HG03460 (cell line): ENCODE results near the gene MACROD1.
"Not testable (repeated sequence)": the region's sequence is repeated elsewhere in the genome, so short reads cannot be mapped to it uniquely, and the experiment has no call there.

ENCODE experiments used
- ATAC-seq: cut with Tn5 transposase; IDR thresholded peaks from one replicate; pipeline ENCODE4 v1.9.1; 2021; ENCODE audit not compliant: unreplicated experiment

Gene MACROD1

GRCh38 chr11:64059339-64060140, 106.4 kb downstream of the MACROD1 start:
- no peak for ATAC-seq

DNA sequence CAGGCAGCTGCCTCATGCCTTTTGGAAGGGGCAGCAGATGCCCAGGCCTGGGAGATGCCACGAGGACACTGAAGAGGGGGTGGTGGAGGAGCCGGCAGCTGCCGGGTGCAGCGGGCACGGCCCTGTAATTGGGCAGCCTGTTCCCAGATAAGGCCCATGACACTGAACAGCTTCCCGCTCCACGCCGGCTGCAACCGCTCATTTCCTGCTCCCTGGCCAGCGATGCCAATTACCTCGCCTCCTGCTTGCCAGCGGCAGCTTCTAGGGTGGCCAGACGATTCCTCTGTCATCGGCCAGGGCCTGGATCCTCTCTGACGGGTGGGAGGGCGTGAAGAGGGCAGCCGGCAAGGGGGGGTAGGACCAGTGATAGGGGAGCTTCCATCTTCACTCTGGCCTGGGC, 107.4 kb downstream of the MACROD1 start:
- no peak for ATAC-seq

GRCh38 chr11:64057890-64058289, 108.0 kb downstream of the MACROD1 start:
- no peak for ATAC-seq

GRCh38 chr11:64056861-64057260, 109.1 kb downstream of the MACROD1 start:
- no peak for ATAC-seq

GRCh38 chr11:64056213-64056785, 109.6 kb downstream of the MACROD1 start:
- ATAC-seq, result no peak

GRCh38 chr11:64055077-64055476, 110.8 kb downstream of the MACROD1 start:
- no peak for ATAC-seq

DNA sequence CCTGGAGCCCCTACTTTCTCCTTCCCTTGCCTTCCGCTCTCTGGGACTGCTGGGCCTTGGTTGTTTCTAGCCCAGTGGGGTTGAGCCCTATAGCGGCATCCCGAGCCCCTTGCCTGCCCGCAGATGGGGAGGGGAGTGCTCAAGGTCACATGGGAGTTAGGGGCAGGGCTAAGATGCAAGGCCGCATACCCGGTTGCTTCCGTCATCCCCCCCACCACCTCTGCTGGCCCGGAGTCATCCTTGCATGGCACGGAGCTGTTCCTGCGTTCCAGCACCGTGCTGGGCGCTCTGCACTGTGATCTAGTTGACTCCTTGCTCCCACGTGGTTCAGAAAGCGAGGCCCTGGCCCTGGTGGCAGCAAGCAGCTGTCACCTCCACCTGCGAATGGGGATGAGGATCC, 112.2 kb downstream of the MACROD1 start:
- no peak for ATAC-seq

GRCh38 chr11:64052938-64053622, 112.8 kb downstream of the MACROD1 start:
- ATAC-seq, result no peak

DNA sequence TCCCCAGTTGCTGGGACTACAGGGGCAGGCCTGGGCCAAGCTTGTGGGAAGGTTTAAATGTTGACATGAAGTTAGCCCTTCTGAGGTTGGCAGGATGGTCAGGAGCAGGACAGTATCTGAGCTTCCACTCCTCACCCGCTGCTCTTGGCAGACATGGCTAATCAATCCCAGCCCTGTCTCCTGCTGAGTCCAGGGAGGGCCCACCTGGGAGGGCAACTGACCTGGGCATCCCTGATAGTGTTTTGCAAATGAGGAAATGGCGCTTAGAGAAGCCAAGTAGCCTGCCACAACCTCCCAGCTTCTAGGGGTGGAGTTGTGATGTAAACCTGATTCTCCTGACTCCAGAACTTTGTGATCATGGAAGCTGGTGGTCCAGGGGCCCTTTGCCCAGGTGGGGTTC, 113.5 kb downstream of the MACROD1 start:
- ATAC-seq, result no peak

DNA sequence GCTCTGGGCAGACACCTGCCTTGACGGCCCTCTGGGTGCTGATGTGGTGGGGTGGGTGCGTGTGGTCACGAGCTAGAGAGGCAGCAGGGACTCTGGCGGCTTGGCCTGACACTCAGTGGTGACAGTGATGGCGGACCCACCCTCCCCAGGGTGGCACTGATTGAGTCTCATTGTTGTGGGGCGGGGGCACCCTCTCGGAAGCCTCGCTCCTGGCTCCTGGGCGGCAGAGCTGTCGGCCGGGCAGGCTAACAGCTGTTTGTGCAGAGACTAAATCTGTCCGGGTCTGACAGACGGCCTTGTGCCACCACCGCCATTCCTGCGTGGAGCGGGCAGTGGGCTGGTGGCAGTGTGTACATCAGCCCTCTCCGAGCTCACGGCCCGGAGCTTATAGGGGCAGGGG, 114.6 kb downstream of the MACROD1 start:
- no peak for ATAC-seq

DNA sequence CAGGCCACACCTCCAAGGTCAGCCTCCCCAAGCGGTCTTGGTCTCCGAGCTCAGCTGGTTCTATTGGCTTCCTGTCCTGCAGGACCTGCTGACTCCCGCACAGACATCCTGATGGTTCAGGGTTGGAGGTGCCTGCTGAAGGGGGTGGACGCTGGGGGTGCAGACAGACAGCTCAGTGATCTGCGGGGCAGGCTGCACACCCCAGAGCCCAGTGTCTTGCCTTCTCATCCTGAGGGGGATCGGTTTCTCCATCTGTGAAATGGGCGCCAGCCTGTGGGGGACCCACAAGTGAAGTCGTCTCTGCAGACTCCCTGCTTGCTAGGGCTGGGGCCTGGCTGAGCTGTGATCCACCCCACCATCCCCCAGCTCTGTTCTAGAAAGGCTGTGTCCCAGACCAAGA, 116.4 kb downstream of the MACROD1 start:
- no peak for ATAC-seq

- ATAC-seq, result no peak
These were observed 117.7 kb downstream of the MACROD1 start for GRCh38 chr11:64048042-64048854.

DNA sequence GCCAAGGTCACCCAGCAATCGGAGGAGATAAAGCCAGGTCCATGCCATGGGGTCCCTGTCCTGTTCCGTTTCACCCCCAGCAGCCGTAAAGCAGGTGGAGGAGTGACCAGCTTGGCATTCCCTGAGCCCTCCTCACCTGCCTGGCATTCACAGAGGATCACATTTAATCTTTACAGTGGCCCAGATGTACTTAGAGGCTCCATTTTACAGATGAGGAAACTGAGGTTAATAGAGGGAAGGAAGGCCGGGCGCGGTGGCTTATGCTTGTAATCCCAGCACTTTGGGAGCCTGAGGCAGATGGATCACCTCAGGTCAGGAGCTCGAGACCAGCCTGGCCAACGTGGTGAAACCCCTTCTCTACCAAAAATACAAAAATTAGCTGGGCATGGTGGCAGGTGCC, 118.5 kb downstream of the MACROD1 start:
- not testable (repeated sequence) for ATAC-seq

DNA sequence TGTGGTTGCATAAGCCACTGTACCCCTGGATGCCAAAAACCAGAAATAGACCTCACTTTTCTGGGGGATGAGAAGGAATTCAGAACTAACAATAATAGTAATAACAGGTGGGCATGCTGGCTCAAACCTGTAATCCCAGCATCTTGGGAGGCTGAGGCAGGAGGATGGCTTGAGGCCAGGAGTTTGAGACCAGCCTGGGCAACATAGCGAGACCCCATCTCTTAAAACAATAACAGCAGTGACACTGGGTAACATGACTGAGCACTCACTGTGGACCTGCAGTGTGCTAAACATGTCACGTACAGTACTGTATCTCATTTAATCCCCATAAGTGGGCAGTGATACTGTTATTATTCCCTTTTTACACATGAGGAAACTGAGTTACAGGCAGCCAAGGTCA, 120.2 kb downstream of the MACROD1 start:
- ATAC-seq, result no peak

DNA sequence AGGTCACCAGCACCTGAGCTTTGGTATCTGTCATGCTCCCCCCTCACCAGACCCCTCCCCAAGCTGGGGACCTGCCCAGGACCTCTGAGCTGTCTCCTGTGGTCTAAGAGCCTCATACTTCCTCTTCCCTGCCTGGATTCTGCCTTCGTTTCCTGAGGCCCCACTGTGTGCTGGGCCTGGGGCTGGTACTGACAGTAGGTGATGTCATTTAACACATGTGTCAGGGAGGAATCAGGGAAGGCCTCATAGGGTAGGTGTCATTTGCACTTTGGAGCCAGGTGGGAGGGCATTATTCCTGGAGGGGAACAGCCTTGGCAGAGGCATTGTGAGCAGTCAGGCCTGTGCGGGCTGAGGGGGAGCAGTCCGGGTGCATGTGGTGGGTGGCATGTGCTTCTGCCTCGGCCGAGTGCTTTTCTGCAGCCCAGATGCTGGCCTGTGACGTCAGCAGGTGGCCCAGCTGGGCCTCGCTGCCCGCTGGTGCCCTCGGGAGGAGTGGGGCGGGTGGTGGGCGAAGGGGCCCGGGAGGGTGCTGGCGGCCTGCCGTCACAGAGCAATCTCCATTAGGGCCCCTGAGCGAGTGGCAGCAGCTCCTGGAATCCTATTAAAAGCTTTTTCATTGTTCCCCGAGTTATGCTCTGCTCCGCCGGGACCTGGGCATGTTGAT, 121.1 kb downstream of the MACROD1 start:
- no peak for ATAC-seq

- no peak for ATAC-seq
These were observed 122.4 kb downstream of the MACROD1 start for GRCh38 chr11:64043545-64043944.

GRCh38 chr11:64042301-64042700, 123.6 kb downstream of the MACROD1 start:
- no peak for ATAC-seq

- ATAC-seq, result no peak
These were observed 124.1 kb downstream of the MACROD1 start for GRCh38 chr11:64041846-64042245.

- ATAC-seq, result no peak
These were observed 125.1 kb downstream of the MACROD1 start for GRCh38 chr11:64040684-64041322.

GRCh38 chr11:64039012-64039665, 126.8 kb downstream of the MACROD1 start:
- ATAC-seq, result no peak
